ENCODE measurements around the gene TRIP4.
A peak's percentile ranks its signal among the peaks of the same experiment; 100 is the strongest.
"Not testable (repeated sequence)": the region's sequence is repeated elsewhere in the genome, so short reads cannot be mapped to it uniquely, and the experiment has no call there.

TRIP4 gene

GRCh38 chr15:64453689-64454037 is 66.0 kb downstream of the TRIP4 start:
- no peak for DNase-seq

GRCh38 chr15:64454282-64454681 is 66.6 kb downstream of the TRIP4 start:
- no peak for DNase-seq

- DNase-seq, result no peak
Measured at GRCh38 chr15:64455961-64456371, 68.3 kb downstream of the TRIP4 start.

GRCh38 chr15:64456634-64457108 is 69.0 kb downstream of the TRIP4 start:
- DNase-seq, result no peak

- no peak for DNase-seq
Measured at GRCh38 chr15:64459066-64459781, 71.6 kb downstream of the TRIP4 start.

GRCh38 chr15:64460206-64460723 is 72.6 kb downstream of the TRIP4 start, which contains the start of gene ZNF609:
Gene ZNF609 (plus strand): TSS chr15:64460578. CDS start chr15:64499420, 38,842 bp downstream.
- DNase-seq, result peak; percentile 97 to 99

GRCh38 chr15:64460724-64461720 is 73.4 kb downstream of the TRIP4 start:
- DNase-seq, result peak; percentile 58 to 76

- peak in 1 of 2 experiments; percentile 56 for DNase-seq
Measured at GRCh38 chr15:64461721-64462162, 74.1 kb downstream of the TRIP4 start.

GRCh38 chr15:64462492-64462891 is 74.9 kb downstream of the TRIP4 start:
- no peak for DNase-seq

- DNase-seq, result peak in 1 of 2 experiments; percentile 73
Measured at GRCh38 chr15:64464276-64465005, 76.8 kb downstream of the TRIP4 start.

- DNase-seq, result no peak
Measured at GRCh38 chr15:64466408-64467141, 78.9 kb downstream of the TRIP4 start.

- no peak for DNase-seq
Measured at GRCh38 chr15:64472161-64472560, 84.5 kb downstream of the TRIP4 start.

- no peak for DNase-seq
Measured at GRCh38 chr15:64474846-64475245, 87.2 kb downstream of the TRIP4 start.

- DNase-seq, result no peak
Measured at GRCh38 chr15:64476550-64476949, 88.9 kb downstream of the TRIP4 start.

GRCh38 chr15:64478863-64479262 is 91.2 kb downstream of the TRIP4 start:
- DNase-seq, result no peak

GRCh38 chr15:64480891-64481290 is 93.3 kb downstream of the TRIP4 start:
- DNase-seq, result no peak

- no peak for DNase-seq
Measured at GRCh38 chr15:64483749-64484148, 96.1 kb downstream of the TRIP4 start.

GRCh38 chr15:64485796-64486195 is 98.2 kb downstream of the TRIP4 start:
- no peak for DNase-seq

GRCh38 chr15:64490598-64491259 is 103.1 kb downstream of the TRIP4 start:
- peak in 1 of 2 experiments; percentile 32 for DNase-seq

- DNase-seq, result no peak
Measured at GRCh38 chr15:64493641-64494040, 106.0 kb downstream of the TRIP4 start.

- DNase-seq, result not testable (repeated sequence)
Measured at GRCh38 chr15:64495968-64496367, 108.3 kb downstream of the TRIP4 start.

All from NCI-H524 (cell line).